GM10266 (cell line): Measurements from ENCODE around the gene MSTN.

Experiments used
- DNase-seq: peaks from one replicate; pipeline ENCODE4 v3.0.0; 2012; ENCODE audit errors: extremely low spot score
- TF ChIP-seq, protein P1 (sequence below): IDR thresholded peaks from 2 replicates; pipeline ENCODE4 v1.5.1; 2012; ENCODE audit warnings: mild to moderate bottlenecking, low read depth; ENCODE audit not compliant: control insufficient read depth, insufficient read depth; ENCODE audit errors: missing control alignments

The MSTN gene

DNA sequence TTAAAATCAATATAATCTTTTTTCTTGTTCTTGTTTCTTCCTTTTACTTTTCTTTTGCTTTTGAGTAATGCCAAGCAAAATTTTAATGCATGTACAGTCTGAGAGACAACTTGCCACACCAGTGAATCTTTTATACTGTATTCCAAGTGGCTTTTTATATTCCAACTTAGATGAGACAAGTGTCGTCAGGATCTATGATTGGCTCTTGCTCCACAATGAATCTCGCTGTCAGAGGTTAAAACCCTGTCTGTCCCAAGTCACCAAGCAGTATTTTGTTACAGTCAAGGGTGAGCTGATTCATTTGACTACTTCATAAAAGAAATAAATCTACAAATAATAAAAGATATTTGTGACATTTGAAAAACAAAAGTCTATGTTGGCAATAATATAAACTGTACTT lies at the start of gene MSTN:
TSS of gene MSTN (minus strand) at position 129 of the 400 bp plus-strand sequence. CDS start 133 bp downstream, outside the sequence.
- no peak for DNase-seq
- TF ChIP-seq, protein P1, sequence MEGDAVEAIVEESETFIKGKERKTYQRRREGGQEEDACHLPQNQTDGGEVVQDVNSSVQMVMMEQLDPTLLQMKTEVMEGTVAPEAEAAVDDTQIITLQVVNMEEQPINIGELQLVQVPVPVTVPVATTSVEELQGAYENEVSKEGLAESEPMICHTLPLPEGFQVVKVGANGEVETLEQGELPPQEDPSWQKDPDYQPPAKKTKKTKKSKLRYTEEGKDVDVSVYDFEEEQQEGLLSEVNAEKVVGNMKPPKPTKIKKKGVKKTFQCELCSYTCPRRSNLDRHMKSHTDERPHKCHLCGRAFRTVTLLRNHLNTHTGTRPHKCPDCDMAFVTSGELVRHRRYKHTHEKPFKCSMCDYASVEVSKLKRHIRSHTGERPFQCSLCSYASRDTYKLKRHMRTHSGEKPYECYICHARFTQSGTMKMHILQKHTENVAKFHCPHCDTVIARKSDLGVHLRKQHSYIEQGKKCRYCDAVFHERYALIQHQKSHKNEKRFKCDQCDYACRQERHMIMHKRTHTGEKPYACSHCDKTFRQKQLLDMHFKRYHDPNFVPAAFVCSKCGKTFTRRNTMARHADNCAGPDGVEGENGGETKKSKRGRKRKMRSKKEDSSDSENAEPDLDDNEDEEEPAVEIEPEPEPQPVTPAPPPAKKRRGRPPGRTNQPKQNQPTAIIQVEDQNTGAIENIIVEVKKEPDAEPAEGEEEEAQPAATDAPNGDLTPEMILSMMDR: no peak

DNA sequence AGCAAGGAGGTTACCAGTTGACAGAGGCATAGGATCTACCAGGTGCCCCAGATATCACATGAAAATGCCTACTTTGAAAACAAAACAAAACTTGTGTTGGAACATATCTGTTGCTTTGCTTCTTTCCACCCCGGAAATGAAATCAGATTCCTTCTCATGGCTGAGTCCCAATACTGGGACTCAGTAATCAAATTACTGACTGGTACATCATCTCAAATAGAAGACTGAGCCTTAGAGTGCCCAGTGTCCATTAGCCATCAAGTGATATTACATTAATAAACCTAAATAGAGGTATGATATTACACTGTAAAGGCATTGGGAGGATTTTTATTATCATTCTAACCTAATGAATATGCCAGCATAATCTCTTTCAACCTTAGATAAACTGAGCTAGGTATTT lies 48.6 kb upstream of the MSTN start:
- DNase-seq: no peak

DNA sequence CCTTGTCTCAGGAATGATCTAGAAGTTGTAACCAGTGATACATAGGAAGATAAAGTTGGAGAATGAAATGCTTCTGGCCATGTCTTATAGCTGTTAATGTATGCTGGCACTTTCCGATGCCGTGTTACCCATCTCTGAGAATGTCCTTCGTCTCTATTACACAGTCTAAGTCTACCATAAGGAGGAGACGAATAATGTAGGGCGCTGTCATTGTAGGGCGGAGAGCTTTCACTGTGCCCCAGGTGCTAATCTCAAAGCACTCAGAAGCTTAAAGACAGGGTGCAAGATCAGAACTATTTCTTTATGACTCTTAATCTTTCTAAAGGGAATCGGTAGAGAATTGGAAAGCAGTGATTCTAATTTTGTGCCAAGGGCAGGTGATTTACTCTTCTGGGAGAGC lies 48.2 kb upstream of the MSTN start:
- no peak for DNase-seq
- TF ChIP-seq, protein P1: no peak

More for the DNA sequence above, 48.6 kb upstream of the MSTN start:
- TF ChIP-seq, protein P1: no peak

DNA sequence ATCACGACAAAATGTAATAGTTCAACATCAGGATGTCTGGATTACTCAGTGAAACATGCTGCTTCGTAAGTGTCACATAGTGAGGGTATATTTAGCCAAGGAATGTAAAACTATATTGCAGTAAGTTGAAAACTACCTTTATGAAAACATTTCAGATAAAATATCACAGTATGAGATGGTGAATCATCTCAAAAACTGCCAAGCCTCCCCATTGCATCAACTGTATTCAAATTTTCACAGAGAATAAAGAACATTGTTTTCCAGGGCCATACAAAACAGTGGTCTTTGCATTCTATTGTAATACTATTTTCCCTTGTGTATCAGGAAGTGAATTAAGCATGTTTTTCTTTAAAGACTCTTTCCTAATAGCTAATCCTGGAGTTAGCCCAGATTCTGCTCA lies 47.6 kb upstream of the MSTN start:
- TF ChIP-seq, protein P1: no peak
- no peak for DNase-seq

DNA sequence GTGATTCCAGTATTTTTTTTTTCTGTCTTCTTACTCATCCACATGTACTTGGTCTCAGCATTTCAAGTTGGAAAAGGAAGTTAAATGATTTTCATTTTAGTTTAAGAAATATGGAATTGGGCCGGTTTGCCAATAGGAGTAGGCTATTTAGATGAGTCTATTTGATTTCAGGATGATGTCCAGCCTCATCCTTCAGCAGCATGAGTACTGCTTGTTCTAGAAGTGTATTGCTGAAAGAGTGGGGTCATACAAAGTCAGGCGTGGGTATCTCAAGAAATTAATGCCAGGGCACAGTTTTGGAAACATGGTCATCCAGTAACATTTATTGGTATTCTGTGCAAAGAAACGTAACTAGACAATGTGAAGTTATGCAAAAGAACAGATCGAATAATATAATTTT lies 44.9 kb upstream of the MSTN start:
- TF ChIP-seq, protein P1: no peak
- no peak for DNase-seq

DNA sequence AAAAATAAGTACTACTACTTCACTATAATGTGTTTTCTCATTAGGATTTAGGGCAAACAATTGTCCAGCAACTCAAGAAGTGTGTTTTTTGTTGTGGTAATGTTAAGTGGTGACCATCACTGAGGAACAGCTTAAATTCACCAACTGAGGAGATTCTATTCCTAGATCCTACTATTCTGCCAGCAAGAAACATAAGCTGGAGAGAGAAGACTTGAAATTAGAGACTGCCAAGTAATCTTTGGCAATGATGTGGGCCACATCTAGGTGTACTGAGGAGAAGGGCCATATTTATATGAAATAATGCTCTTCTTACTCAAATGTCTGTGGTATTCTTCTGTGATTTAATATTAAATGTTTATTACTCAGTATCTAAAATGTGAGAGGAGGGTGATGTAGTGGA lies 44.3 kb upstream of the MSTN start:
- no peak for DNase-seq
- TF ChIP-seq, protein P1: no peak

DNA sequence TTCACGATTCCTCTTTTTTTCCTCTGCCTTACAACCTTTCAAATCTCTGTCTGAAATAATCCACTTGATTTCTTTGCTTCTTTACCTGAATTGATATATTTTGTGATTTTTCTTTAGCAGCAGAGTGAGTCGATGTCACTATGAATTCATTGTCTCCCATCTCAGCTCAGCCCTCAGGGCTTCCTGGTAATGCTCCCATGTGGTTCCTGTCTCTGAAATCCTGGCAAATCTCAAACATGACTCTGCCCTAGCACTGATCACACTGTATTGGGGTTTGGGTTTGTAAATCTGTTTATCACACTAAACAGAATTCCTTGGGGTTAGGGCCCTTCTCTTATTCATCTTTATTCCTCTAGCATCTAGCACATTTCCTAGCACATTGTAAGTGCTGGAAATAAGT lies 43.0 kb upstream of the MSTN start:
- DNase-seq: no peak
- TF ChIP-seq, protein P1: no peak
